Activated naive CD4-positive, alpha-beta T cell treated with anti-CD3 and anti-CD28 coated beads, Interleukin-2, amount 50 U/mL, for 24 hours (primary cell): ENCODE data around the gene TTLL5.
A peak's percentile ranks its signal among the peaks of the same experiment; 100 is the strongest.

Experiments
- H3K27ac Mint-ChIP-seq: one replicate; pipeline ENCODE4 v1.8.0; 2021; ENCODE audit warnings: mild to moderate bottlenecking, mixed read lengths
- H3K27me3 Mint-ChIP-seq: one replicate; pipeline ENCODE4 v1.8.0; 2021; ENCODE audit warnings: mixed read lengths
- H3K36me3 Mint-ChIP-seq: one replicate; pipeline ENCODE4 v1.8.0; 2021; ENCODE audit warnings: mixed read lengths
- H3K4me1 Mint-ChIP-seq: one replicate; pipeline ENCODE4 v1.8.0; 2021; ENCODE audit warnings: mixed read lengths
- H3K4me3 Mint-ChIP-seq: one replicate; pipeline ENCODE4 v1.8.0; 2021; ENCODE audit warnings: mild to moderate bottlenecking, mixed read lengths
- H3K9me3 Mint-ChIP-seq: one replicate; pipeline ENCODE4 v1.8.0; 2021; ENCODE audit warnings: mixed read lengths

The TTLL5 gene

DNA sequence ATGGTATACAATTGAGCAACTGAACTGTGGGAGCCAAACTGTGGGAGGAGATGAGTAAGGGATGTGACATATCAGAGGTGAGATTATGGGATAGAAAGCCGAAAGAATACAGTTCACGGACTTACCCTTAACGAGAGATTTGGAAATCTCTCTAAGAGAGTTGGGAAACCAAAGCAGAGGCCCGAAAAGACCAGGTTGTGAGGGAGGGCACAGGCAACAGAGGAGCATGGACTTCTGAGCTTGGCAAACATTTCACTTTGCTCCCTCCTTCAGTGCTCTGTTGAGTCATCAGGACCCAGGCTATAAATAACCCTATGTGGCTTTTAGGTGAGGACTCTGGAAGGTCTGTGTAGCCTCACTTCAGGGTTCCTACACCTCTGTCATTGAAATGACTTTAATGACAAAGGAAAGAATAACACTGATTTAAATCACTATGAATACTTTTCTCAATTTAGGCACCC lies 200.1 kb downstream of the TTLL5 start:
- Mint-ChIP-seq H3K4me1 (no peaks in the 10 kb centered on the region), H3K27me3 (no peaks in the 10 kb centered on the region), H3K36me3 (no peaks in the 10 kb centered on the region), H3K9me3 (no peaks in the 10 kb centered on the region), H3K4me3 (no peak overlapping the region), H3K27ac (no peak overlapping the region)

DNA sequence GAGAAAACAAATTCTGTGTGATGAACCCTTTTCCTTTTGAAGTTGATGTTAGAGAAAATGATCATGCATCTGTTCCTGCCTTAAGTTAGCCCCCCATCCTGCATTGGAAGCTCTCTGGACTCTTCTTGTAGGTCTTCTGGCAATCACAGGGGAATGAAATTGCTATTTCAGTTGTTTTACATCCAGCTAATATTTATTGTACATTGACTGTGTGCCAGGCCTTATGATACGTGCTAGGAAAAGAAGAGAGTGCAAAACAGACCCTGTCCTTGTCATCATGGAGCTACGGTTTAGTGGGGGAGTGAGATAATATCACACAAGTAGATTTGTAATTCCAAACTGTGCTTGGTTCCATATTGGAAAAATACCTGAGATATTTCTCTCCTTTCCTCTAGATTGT lies 202.2 kb downstream of the TTLL5 start:
- no peaks in the 10 kb centered on the region for H3K27me3 Mint-ChIP-seq
- H3K36me3 Mint-ChIP-seq, result peaks cover 3% of the 10 kb centered on the region
- no peak overlapping the region for H3K4me3 Mint-ChIP-seq
- H3K27ac Mint-ChIP-seq, result no peak overlapping the region
- H3K4me1 Mint-ChIP-seq, result no peaks in the 10 kb centered on the region
- no peaks in the 10 kb centered on the region for H3K9me3 Mint-ChIP-seq

DNA sequence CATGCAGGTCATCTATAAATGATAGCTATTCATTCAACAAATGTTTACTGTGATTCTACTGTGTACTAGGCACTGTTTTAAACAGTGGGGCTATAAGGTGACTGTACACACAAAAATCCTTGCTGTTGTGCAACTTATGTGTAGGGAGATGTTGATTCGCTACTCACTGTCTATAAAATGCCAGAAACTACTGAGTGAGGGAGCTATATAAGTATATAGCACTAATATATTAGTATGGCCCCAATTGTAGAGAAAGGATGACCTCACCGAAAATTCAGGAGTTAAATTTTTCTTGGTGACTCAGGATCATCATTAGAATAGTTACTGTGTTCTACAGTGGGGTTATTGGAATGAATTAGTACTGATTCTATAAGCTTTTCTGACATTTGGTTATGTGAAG lies 203.3 kb downstream of the TTLL5 start:
- Mint-ChIP-seq H3K4me1 (no peaks in the 10 kb centered on the region), H3K4me3 (no peak overlapping the region), H3K27me3 (no peaks in the 10 kb centered on the region), H3K36me3 (peaks cover 3% of the 10 kb centered on the region), H3K9me3 (no peaks in the 10 kb centered on the region), H3K27ac (no peak overlapping the region)

DNA sequence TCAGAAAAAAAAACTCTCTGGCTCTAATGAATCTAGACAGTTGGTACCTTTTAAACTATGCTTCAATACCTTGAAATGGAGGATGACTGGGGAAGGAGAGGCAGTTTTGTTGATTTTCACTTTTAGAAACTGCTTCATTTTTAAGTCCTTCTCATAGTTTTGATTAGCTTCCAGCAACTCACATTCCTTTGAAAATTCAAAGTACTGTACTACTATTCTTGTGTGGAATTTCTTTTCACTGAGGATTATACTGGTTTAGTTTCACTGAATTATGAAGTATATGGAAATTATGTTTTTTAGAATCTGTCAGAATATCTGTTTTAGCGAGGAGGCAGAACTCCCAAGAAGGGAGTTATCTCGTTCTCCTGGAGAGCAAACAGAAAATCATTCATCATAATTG lies 204.5 kb downstream of the TTLL5 start:
- no peaks in the 10 kb centered on the region for H3K27me3 Mint-ChIP-seq
- no peak overlapping the region for H3K27ac Mint-ChIP-seq
- peaks cover 7% of the 10 kb centered on the region for H3K36me3 Mint-ChIP-seq
- no peak overlapping the region for H3K4me3 Mint-ChIP-seq
- no peaks in the 10 kb centered on the region for H3K4me1 Mint-ChIP-seq
- no peaks in the 10 kb centered on the region for H3K9me3 Mint-ChIP-seq

DNA sequence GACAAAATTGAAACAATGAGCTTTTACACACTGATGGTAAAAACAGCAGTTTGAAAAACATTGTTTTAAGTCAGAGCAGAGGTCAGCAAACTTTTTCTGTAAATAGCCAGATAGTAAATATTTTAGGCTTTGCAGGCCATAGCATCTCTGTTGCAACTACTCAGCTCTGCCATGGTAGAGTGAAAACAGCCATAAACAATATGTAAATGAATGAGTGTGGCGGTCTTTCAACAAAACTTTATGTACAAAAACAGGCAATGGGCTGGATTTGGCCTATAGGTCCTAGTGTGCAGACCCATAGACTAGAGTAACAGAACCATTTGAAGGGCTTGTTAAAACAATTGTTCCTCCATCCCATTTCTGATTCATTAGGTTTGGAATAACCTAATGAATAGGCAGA lies 205.9 kb downstream of the TTLL5 start:
- Mint-ChIP-seq H3K4me3 (no peak overlapping the region), H3K36me3 (peaks cover 16% of the 10 kb centered on the region), H3K27ac (no peak overlapping the region), H3K9me3 (no peaks in the 10 kb centered on the region), H3K4me1 (no peaks in the 10 kb centered on the region), H3K27me3 (no peaks in the 10 kb centered on the region)

DNA sequence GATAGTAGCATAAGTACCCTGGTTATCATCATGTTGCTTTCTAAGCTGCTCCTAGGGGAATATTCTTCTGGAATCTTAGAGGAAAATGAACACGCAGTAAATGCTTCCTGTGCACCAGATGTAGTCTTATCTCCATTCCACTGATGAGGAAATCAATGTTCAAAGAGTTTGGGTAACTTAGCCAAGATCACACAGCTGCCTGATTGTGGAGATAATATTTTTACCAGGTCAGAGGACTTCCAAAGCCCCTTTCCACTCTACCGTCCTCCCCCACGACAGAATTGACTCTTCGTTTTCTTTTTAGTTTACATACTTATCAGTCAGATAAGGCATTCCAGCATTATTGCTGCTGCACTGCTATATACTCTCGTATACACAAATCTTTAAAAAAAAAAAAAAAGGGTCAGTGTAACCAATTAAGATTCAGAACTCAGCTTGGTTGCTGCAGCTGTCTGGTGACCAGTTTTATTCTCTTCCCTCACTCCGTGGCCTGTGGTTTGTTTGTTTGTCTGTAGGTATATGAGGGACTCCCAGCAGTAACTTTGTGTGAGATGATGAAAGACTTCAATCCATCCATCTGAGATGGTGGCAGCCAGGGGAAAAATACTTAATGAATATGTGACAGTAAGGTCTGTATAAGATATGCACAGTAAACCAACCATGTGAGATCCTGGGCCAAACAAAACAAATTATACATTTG lies 210.3 kb downstream of the TTLL5 start:
- H3K4me1 Mint-ChIP-seq, result no peaks in the 10 kb centered on the region
- no peaks in the 10 kb centered on the region for H3K27me3 Mint-ChIP-seq
- H3K9me3 Mint-ChIP-seq, result no peaks in the 10 kb centered on the region
- no peak overlapping the region for H3K4me3 Mint-ChIP-seq
- no peak overlapping the region for H3K27ac Mint-ChIP-seq
- H3K36me3 Mint-ChIP-seq, result peaks cover 22% of the 10 kb centered on the region

DNA sequence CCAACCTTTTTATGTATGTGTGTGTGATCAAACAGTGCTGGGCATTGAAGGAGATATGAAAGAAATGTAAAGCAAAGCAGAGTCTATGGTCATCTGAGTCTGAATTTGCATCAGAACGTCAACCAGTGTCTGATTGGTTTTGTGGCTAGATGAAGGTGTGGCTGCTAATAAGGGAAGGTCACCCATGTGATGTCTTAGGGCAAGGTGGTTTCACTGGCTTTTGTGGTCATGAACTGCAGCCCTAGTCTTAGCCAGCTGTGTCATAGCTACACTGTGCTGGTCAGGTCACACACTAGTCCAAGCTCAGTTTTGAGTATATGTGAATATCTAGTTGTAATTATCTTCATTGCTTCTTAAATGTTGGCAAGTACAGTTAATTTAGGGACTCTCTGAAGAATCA lies 214.9 kb downstream of the TTLL5 start:
- Mint-ChIP-seq H3K27me3 (no peaks in the 10 kb centered on the region), H3K4me1 (no peaks in the 10 kb centered on the region), H3K36me3 (peaks cover 14% of the 10 kb centered on the region), H3K4me3 (no peak overlapping the region), H3K9me3 (no peaks in the 10 kb centered on the region), H3K27ac (no peak overlapping the region)

DNA sequence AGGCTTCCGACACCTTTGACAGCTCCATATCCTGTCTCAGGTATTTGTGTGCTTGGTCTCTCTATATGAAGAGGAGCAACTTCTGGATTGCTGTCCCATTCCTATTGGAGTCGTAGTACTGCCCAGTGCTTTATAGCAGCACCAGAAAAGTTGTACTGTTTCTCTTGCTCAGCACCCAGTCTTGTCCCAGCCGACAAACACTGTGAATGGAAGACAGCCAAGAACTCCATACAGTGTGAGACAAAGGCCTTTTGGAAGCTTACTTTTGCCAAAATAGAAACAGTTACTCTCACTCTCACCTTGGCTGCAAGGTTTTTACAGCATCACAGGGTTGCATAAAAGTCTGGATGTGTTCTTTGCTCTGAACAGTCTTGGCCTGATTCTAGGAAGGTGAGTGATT lies 215.5 kb downstream of the TTLL5 start:
- H3K4me1 Mint-ChIP-seq, result no peaks in the 10 kb centered on the region
- H3K27me3 Mint-ChIP-seq, result no peaks in the 10 kb centered on the region
- peaks cover 9% of the 10 kb centered on the region for H3K36me3 Mint-ChIP-seq
- H3K4me3 Mint-ChIP-seq, result no peak overlapping the region
- H3K27ac Mint-ChIP-seq, result no peak overlapping the region
- H3K9me3 Mint-ChIP-seq, result no peaks in the 10 kb centered on the region

DNA sequence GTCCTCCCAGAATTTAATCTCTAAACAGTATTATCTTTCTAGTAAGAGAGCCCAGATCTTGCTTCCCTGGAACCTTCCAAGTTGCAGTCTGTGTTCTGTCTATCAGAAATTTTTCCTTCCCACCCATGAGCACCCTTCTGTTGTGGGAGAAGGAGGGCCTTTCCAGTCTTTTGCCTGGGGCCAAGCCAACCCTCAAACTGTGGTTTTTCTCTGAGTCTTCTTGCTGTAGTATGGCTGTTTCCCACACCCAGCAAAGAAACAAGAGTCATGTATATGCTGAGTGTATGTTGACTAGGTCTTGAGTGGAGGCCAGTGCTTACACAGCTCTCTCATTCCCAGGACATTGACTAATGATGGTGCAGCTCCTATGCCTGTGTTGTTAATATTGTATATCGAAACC lies 216.2 kb downstream of the TTLL5 start:
- H3K27ac Mint-ChIP-seq, result no peak overlapping the region
- H3K4me3 Mint-ChIP-seq, result no peak overlapping the region
- H3K36me3 Mint-ChIP-seq, result peaks cover 4% of the 10 kb centered on the region

DNA sequence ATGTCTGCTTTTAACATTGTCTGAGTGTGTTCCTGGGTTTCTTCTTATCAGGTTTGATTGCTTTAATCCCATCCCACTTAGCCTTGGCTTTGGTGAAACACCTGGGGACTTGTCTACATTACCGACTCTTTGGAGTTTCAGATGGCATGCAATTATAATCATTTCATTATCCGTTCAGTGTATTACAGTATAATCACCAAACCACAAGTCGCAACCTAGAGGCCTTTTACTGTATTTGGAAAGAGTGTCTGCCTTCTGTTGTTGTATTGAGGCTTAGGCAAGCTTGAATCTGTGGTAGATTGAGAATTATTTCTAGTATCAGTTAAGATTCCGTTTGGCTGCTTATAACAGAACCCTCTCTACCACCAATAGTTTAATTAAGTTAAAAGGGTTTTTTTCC lies 216.8 kb downstream of the TTLL5 start:
- H3K4me3 Mint-ChIP-seq, result no peak overlapping the region
- H3K36me3 Mint-ChIP-seq, result peaks cover 3% of the 10 kb centered on the region

More for the DNA sequence above, 216.2 kb downstream of the TTLL5 start:
- Mint-ChIP-seq H3K27me3 (no peaks in the 10 kb centered on the region), H3K4me1 (no peaks in the 10 kb centered on the region), H3K9me3 (no peaks in the 10 kb centered on the region)

DNA sequence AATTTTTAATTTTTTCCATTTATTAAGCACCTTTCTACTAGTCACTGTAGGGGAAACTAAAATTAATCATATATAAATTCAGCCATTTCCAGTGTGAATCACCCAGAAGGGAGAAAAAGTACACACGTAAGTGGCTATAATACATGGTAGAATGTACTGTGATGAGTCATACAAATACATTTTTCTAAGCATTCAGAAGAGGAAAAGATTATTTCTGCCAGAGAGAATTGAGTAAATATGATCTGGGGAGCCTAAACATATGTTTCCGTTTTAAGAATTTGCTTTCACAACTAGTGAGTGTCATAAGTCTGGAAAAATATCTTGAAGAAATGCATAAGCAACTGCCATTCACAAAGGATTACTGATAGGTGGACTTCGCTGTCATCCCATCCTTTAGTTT lies 218.0 kb downstream of the TTLL5 start:
- Mint-ChIP-seq H3K9me3 (no peaks in the 10 kb centered on the region), H3K36me3 (peaks cover 1% of the 10 kb centered on the region), H3K4me3 (no peak overlapping the region), H3K4me1 (no peaks in the 10 kb centered on the region), H3K27me3 (no peaks in the 10 kb centered on the region), H3K27ac (peak overlapping the region; percentile 46)

More for the DNA sequence above, 216.8 kb downstream of the TTLL5 start:
- no peaks in the 10 kb centered on the region for H3K27me3 Mint-ChIP-seq
- H3K4me1 Mint-ChIP-seq, result no peaks in the 10 kb centered on the region
- no peak overlapping the region for H3K27ac Mint-ChIP-seq
- H3K9me3 Mint-ChIP-seq, result no peaks in the 10 kb centered on the region

DNA sequence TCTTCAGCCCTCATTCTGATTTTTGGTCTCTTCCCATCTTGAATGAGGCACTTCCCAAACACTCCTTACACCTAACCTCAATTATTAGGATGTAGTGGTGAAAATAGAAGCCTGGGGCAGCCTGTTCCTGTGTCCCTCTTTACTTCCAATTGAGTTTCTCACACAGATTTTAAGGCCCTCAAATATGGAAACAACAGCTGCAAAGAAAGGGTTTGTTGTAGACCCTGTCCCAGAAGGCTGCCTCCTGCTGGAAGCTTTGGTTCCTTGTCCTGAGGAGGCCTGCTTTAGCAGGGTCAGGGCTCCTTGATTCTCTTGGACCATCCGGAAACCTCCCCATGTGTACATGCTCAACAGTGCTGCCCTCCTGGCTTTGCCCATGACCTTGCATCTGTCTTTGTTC lies 219.5 kb downstream of the TTLL5 start:
- Mint-ChIP-seq H3K4me3 (no peak overlapping the region), H3K36me3 (peaks cover 4% of the 10 kb centered on the region), H3K9me3 (no peaks in the 10 kb centered on the region), H3K27ac (no peak overlapping the region), H3K4me1 (no peaks in the 10 kb centered on the region), H3K27me3 (no peaks in the 10 kb centered on the region)

DNA sequence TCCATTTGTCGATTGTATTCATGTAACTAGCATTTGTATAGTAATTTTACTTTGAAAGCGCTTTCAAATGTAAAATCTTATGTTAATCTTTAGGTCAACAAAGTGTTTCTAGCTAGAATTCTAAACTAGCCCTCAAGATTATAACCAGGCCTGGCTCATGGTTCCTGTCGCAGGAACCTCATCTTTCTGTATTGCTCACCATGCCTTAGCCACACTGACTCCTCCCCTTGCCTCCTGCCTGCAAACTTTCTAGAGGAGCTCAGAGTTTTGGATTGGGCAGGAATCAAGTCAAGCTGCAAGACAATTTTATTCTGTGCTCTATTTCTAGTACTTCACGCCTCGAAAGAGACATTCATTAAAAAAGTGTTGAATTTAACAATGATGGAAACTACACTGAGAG lies 220.9 kb downstream of the TTLL5 start:
- peaks cover 8% of the 10 kb centered on the region for H3K36me3 Mint-ChIP-seq
- no peaks in the 10 kb centered on the region for H3K9me3 Mint-ChIP-seq
- H3K4me3 Mint-ChIP-seq, result no peak overlapping the region
- H3K27me3 Mint-ChIP-seq, result no peaks in the 10 kb centered on the region
- no peaks in the 10 kb centered on the region for H3K4me1 Mint-ChIP-seq
- no peak overlapping the region for H3K27ac Mint-ChIP-seq

DNA sequence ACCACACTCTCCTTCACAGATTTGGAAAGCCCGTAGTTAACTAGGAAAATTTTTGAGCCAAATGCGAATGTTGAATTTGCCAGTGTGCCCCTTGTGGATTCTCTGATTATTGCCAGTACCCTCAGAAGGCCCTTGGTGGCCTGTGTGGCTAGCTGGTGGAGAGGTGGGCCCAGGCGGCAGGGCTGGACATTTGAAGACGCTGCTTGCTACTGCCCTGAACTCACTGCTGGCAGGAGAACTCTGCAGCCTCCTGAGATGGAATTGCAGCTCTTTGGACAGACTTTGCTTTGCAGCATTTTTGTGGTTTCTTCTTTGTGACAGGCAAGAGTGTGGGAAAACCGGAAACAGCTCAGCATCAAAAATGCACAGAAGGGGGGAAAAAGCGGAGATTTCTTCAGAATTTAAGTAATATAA lies 223.2 kb downstream of the TTLL5 start:
- no peak overlapping the region for H3K27ac Mint-ChIP-seq
- H3K36me3 Mint-ChIP-seq, result peaks cover 13% of the 10 kb centered on the region
- H3K27me3 Mint-ChIP-seq, result no peaks in the 10 kb centered on the region
- no peak overlapping the region for H3K4me3 Mint-ChIP-seq
- H3K9me3 Mint-ChIP-seq, result no peaks in the 10 kb centered on the region
- H3K4me1 Mint-ChIP-seq, result no peaks in the 10 kb centered on the region

DNA sequence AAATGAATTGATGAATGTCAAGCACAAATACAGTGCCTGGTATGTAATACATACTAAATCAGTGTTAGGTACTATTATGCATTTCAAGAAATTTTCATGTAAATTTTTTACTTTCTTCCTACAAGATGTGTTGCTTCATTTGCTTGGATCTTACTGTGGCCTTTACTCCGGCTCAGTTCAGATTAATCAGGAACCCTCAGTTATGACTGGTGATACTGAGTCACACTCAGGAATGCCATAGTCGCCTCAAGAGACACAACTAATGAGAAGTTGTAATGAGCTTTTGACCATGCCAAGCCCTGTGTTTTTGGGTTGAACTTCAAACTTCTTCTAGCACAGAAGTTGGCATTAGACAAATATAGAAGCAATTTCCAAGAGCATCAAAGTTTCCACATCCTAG lies 224.8 kb downstream of the TTLL5 start:
- Mint-ChIP-seq H3K27me3 (no peaks in the 10 kb centered on the region), H3K9me3 (no peaks in the 10 kb centered on the region), H3K4me3 (no peak overlapping the region), H3K4me1 (no peaks in the 10 kb centered on the region), H3K27ac (no peak overlapping the region), H3K36me3 (peaks cover 15% of the 10 kb centered on the region)

DNA sequence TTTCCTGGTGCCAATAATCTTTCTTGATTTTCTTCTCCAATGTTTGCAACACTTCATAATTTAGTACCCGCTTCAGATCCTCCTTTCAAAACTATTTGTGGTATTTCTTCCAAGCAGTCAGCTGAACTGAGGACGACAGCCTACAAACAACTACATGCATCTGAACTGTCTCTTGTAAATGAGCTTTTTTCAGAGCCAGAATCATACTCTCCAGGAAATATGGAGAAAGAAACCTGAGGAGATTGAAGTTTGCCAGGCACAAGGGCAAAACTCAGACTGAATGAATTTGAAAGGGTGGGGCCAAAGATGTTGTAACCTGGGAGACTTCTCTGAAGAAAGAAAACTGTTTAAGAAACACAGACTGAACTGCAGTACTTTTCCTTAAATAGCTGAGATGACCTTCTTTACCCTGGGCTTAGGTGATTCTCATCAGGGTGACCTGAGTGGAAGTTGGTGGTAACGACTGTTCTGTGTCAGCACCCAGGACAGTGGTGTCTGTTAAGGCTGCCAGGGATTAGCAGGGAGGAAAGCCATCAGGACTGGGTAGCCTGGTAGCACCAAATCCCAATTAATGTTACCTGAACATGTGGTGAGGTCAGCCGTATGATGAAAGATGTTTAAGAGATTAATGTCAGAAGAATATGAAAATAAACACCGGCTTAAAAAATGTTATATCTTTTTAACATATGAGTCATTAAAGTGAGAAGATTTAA lies 225.7 kb downstream of the TTLL5 start:
- no peaks in the 10 kb centered on the region for H3K27me3 Mint-ChIP-seq
- no peaks in the 10 kb centered on the region for H3K9me3 Mint-ChIP-seq
- H3K4me1 Mint-ChIP-seq, result no peaks in the 10 kb centered on the region
- no peak overlapping the region for H3K27ac Mint-ChIP-seq
- H3K4me3 Mint-ChIP-seq, result no peak overlapping the region
- peaks cover 18% of the 10 kb centered on the region for H3K36me3 Mint-ChIP-seq
